PC-9 (cell line): ENCODE results near the gene PAIP2. TPM values are rescaled to one million over a fixed set of nuclear protein-coding genes. Genes with fewer than 3 reads are reported as not detected.

ENCODE experiments used
- BruUV-seq: library from RNA; stranded (reverse); fragments of 400-500 nt; replicated peaks from 2 replicates; lab custom pipeline; 2021; lab: Mats Ljungman, UMichigan
- CTCF ChIA-PET: fragments of 300-600 bp; sonication (Branson Sonifier 250); formaldehyde crosslinking; loops from one replicate; lab custom pipeline; 2022; ENCODE audit warnings: antibody characterized with exemption; lab: Charles Lee
- POLR2A ChIA-PET: fragments of 300-600 bp; sonication (Branson Sonifier 250); formaldehyde crosslinking; loops from one replicate; lab custom pipeline; 2022; ENCODE audit warnings: antibody characterized with exemption; ENCODE audit not compliant: unreplicated experiment; lab: Charles Lee
- DNase-seq, 2 experiments: peaks; one replicate each; pipeline versions ENCODE4 v3.0.0 to v3.0.0-alpha.2; 2015 to 2022; ENCODE audit warnings: mixed read lengths in 1 of 2
- H2AFZ ChIP-seq: fragments of 200-600 bp; sonication (generic); 2 replicates; pipeline ENCODE4 v1.8.1; 2017; ENCODE audit warnings: antibody characterized with exemption
- H3F3A ChIP-seq: fragments of 200-600 bp; sonication (generic); 2 replicates; pipeline ENCODE4 v1.8.1; 2017; ENCODE audit warnings: antibody characterized with exemption, mild to moderate bottlenecking, low read depth; ENCODE audit not compliant: insufficient read depth
- H3K27ac ChIP-seq: fragments of 200-600 bp; sonication (generic); 2 replicates; pipeline ENCODE4 v1.6.1; 2016; ENCODE audit warnings: mixed run types
- H3K27me3 ChIP-seq: fragments of 200-600 bp; sonication (generic); 2 replicates; pipeline ENCODE4 v1.6.1; 2016; ENCODE audit warnings: low read depth, mixed run types; ENCODE audit not compliant: insufficient read depth
- H3K36me3 ChIP-seq: fragments of 200-600 bp; sonication (generic); 2 replicates; pipeline ENCODE4 v1.6.1; 2016; ENCODE audit warnings: low read depth, mixed run types
- H3K4me1 ChIP-seq: fragments of 200-600 bp; sonication (generic); replicated peaks from 2 replicates; pipeline ENCODE4 v1.6.1; 2016; ENCODE audit warnings: mixed run types; ENCODE audit not compliant: insufficient read depth
- H3K4me2 ChIP-seq: fragments of 200-600 bp; sonication (generic); 2 replicates; pipeline ENCODE4 v1.6.1; 2017; ENCODE audit warnings: mixed run types
- H3K4me3 ChIP-seq: fragments of 200-600 bp; sonication (generic); 2 replicates; pipeline ENCODE4 v1.6.1; 2016; ENCODE audit warnings: mixed run types
- H3K79me2 ChIP-seq: fragments of 200-600 bp; sonication (generic); 2 replicates; pipeline ENCODE4 v1.6.1; 2017; ENCODE audit warnings: low read depth, mixed run types
- H3K9me2 ChIP-seq: fragments of 200-600 bp; sonication (generic); 2 replicates; pipeline ENCODE4 v1.8.1; 2017; ENCODE audit warnings: mild to moderate bottlenecking; ENCODE audit not compliant: insufficient read depth
- H3K9me3 ChIP-seq: fragments of 200-600 bp; sonication (generic); 2 replicates; pipeline ENCODE4 v1.8.1; 2016; ENCODE audit warnings: low read depth; ENCODE audit not compliant: insufficient read depth
- H4K20me1 ChIP-seq: fragments of 200-600 bp; sonication (generic); 2 replicates; pipeline ENCODE4 v1.8.1; 2017; ENCODE audit not compliant: insufficient read depth
- CTCF ChIP-seq: fragments of 200-600 bp; sonication (generic); conservative IDR thresholded peaks from 2 replicates; pipeline ENCODE4 v1.6.1; 2017; ENCODE audit warnings: mixed run types, antibody characterized with exemption, mild to moderate bottlenecking, moderate library complexity
- EZH2 ChIP-seq: fragments of 200-600 bp; sonication (generic); IDR thresholded peaks from 2 replicates; pipeline ENCODE4 v1.8.0; 2017; ENCODE audit warnings: antibody characterized with exemption, low read depth
- intact Hi-C: fragments of 100-400 bp; cut with micrococcal nuclease; formaldehyde crosslinking; loops from one replicate; pipeline ENCODE4 v1.10.0; 2022; ENCODE audit not compliant: unreplicated experiment
- total RNA-seq: library from RNA; stranded (reverse); gene quantifications from 2 replicates; pipeline ENCODE4 v1.2.3, GENCODE V29; 2021

Gene PAIP2
- total RNA-seq, 1 experiment from 2014 or later: 90.5 TPM

- ChIA-PET POLR2A (no interaction called here), CTCF (no interaction called here)
- Histone ChIP-seq H3K4me3 (no peak within 1 kb of the TSS), H2AFZ (no peak within 1 kb of the TSS), H3F3A (peaks cover 26% of the 10 kb centered on the region; the same call in 1 of the 2 replicates), H4K20me1 (no peaks in the 10 kb centered on the region), H3K4me1 (peaks cover 34% of the 10 kb centered on the region), H3K9me2 (no peaks in the 10 kb centered on the region), H3K4me2 (peak within 1 kb of the TSS; percentile 19; the same call in 1 of the 2 replicates), H3K27ac (no peak within 1 kb of the TSS), H3K36me3 (no peaks in the 10 kb centered on the region), H3K9me3 (no peaks in the 10 kb centered on the region), H3K27me3 (no peaks in the 10 kb centered on the region), H3K79me2 (no peaks in the 10 kb centered on the region)
- no peak for TF ChIP-seq CTCF
- no peak for TF ChIP-seq EZH2
- BruUV-seq: no TSS peak
- DNase-seq: no peak
- intact Hi-C loops: loop anchor here (5.0 kb wide), 1 partner anchor 53 kb away; the partner anchor contains the start of gene PAIP2
Observed at GRCh38 chr5:139394654-139395566, 53.3 kb downstream of the PAIP2 start, which contains the start of gene PROB1. Gene PROB1 (minus strand): TSS chr5:139395104. CDS start chr5:139395081, 23 bp downstream.

GRCh38 chr5:139395844-139396640 lies 54.4 kb downstream of the PAIP2 start:
- intact Hi-C loops: no loop called here
- TF ChIP-seq CTCF: no peak; the same call in 1 of the 2 replicates
- no peak for TF ChIP-seq EZH2
- ChIA-PET CTCF (interaction anchor here (0.5 to 0.6 kb wide), 2 partner anchors 103 to 958 kb away, joined by 3 read pairs; no protein-coding TSS in a partner anchor), POLR2A (interaction anchor here (0.7 kb wide), 1 partner anchor 43 kb away, joined by 4 read pairs; the partner anchor contains the start of gene DNAJC18)
- no peaks in the 10 kb centered on the region for H3K9me3 ChIP-seq
- H3K4me1 ChIP-seq: peaks cover 23% of the 10 kb centered on the region
- BruUV-seq: no TSS peak
- peaks cover 17% of the 10 kb centered on the region; the same call in 1 of the 2 replicates for H3F3A ChIP-seq
- no peaks in the 10 kb centered on the region for H3K9me2 ChIP-seq
- H3K4me3 ChIP-seq: no peak overlapping the region
- no peaks in the 10 kb centered on the region for H4K20me1 ChIP-seq
- no peaks in the 10 kb centered on the region for H3K79me2 ChIP-seq
- no peaks in the 10 kb centered on the region for H3K27me3 ChIP-seq
- no peak for DNase-seq
- no peaks in the 10 kb centered on the region for H3K36me3 ChIP-seq
- no peak overlapping the region for H2AFZ ChIP-seq
- no peak overlapping the region for H3K27ac ChIP-seq
- peak overlapping the region; percentile 19; the same call in 1 of the 2 replicates for H3K4me2 ChIP-seq

GRCh38 chr5:139396691-139397090 lies 55.0 kb downstream of the PAIP2 start:
- Histone ChIP-seq H3K9me2 (no peaks in the 10 kb centered on the region), H3K79me2 (no peaks in the 10 kb centered on the region), H3K9me3 (no peaks in the 10 kb centered on the region), H3K4me2 (no peak overlapping the region), H3K36me3 (no peaks in the 10 kb centered on the region), H3K4me1 (peaks cover 16% of the 10 kb centered on the region), H3K27me3 (no peaks in the 10 kb centered on the region), H3F3A (peaks cover 12% of the 10 kb centered on the region; the same call in 1 of the 2 replicates), H2AFZ (no peak overlapping the region), H4K20me1 (no peaks in the 10 kb centered on the region), H3K4me3 (no peak overlapping the region), H3K27ac (no peak overlapping the region)
- ChIA-PET POLR2A (no interaction called here), CTCF (no interaction called here)
- intact Hi-C loops: no loop called here
- TF ChIP-seq EZH2 (no peak), CTCF (no peak)
- no peak for DNase-seq
- no TSS peak for BruUV-seq
